HG03571 (cell line): ENCODE data around the gene LLGL2.
"Not testable (repeated sequence)": the region's sequence is repeated elsewhere in the genome, so short reads cannot be mapped to it uniquely, and the experiment has no call there.

ENCODE experiments used
- ATAC-seq: cut with Tn5 transposase; IDR thresholded peaks from one replicate; pipeline ENCODE4 v1.9.1; 2021; ENCODE audit not compliant: unreplicated experiment

Gene LLGL2

DNA sequence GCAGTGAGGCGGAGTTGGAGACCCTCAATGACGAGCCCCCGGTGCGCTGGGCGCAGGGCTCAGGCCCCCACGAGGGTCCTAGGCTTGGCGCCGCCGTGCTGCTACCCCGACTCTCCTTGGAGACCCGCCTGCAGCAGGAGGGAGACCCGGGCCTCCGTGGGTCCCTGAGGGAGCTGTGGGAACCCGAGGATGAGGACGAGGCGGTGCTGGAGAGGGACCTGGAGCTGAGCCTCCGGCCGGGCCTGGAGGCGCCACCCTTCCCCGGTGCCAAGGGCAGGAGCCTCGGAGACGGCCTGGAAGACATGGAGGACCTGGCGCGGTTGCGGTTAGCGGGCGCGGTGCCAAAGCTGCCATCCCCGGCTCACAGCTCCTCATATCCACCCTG is 64.4 kb downstream of the LLGL2 start:
- no peak for ATAC-seq

DNA sequence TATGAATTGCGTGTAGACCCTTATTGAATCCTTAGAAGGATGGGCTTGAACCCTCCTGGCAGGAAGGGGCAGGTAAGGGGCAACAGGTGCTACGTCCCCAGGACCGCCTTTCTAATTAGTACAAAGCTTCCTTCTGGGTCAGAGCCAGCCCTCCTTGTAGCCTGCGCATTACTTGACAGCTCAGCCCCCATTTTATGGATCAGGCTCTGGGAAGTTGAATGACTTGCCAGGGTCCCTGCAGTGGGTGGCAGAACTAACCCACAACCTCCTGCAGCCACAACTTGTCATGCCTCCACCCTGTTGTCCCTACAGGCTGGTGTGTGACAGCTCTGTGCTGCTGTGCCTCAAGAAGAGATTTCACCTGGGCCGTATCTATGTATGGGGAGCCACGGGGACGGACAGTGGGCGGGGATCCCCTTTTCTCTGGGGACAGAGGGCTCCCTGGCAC is 64.8 kb downstream of the LLGL2 start:
- ATAC-seq: no peak

DNA sequence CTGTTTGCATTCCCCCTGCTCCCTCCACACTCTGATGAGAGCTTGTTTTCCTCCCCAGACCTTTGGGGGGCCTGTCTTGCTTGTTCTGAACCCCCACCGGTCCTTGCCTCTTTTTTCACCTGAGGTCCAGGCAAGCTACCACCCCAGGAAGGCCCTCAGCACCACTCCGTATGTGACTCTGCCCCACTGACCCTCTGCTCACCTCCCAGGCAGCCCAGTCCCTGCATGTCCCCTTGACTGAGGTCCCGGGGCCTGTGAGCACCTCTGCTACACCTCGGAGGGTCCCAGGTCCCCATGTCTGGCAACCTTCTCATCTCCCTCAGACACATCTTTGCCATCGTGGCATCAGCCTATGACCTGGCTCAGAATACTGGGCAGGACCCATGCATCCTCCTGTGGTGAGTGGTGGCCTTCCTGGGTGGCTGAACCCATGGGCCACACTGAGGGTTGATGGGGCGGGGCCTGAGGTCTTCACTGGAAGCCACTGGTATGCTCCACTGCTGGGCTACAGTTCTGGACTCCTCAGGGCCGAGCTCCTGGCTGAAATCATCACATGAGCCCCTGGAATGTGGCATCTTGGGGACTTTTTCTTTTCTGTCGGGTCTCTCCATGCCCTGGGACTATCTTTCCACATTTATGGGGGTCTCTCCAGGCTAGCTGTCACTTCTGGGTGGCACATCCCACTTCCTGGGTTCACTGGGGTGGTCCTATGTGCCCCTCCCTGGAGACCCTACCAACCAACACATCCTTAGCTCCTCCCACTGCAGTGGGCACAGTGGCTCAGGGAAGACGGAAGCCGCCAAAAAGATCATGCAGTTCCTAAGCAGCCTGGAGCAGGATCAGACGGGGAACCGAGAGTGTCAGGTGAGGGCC is 65.6 kb downstream of the LLGL2 start:
- no peak for ATAC-seq

DNA sequence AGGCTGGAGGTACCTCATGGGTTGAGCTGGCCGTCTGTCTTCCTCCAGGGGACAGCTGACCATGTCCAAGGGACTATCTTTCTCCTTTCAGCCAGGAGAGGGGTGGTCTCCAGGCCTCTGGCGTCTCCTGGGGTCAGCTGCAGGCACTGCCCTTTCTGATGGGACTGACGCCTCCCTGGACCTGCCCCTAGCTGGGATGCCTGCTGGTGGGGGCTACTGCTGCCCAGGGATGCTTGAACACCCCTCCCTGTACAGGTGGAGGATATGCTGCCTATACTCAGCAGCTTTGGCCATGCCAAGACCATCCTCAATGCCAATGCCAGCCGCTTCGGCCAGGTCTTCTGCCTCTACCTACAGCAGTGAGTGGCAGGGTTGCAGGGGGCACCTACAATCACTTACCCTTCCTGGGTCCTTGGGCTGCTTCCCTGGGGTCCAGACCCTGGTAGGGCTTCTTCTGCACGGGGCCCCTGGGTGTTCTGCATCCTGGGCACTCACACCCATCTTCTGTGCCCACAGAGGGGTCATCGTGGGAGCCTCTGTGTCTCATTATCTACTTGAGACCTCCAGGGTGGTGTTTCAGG is 66.3 kb downstream of the LLGL2 start:
- ATAC-seq: no peak

DNA sequence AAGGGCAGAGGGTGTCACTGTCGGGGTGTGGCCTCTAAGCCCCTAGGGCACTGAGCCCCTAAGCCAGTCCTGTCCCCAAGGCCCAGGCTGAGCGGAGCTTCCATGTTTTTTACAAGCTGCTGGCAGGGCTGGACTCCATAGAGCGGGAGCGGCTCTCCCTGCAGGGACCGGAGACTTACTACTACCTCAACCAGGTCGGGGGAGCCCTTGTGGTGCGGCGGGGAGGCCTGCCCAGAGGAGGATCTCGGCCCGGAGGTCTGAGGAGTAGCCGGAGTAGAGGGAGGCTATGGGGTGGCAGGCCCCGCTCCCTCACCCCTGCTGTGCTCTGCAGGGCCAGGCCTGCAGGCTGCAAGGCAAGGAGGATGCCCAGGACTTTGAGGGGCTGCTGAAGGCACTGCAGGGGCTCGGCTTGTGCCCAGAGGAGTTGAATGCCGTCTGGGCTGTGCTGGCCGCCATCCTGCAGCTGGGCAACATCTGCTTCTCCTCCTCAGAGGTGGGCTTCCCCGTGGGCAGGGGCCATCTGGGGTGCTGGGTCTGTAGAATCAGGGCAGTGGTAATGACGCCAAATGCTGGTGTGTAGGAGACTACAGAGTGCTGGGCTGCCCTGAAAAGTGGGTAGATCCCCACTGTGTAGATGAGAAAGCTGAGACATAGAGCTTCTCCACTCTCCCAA is 67.0 kb downstream of the LLGL2 start:
- ATAC-seq: no peak

DNA sequence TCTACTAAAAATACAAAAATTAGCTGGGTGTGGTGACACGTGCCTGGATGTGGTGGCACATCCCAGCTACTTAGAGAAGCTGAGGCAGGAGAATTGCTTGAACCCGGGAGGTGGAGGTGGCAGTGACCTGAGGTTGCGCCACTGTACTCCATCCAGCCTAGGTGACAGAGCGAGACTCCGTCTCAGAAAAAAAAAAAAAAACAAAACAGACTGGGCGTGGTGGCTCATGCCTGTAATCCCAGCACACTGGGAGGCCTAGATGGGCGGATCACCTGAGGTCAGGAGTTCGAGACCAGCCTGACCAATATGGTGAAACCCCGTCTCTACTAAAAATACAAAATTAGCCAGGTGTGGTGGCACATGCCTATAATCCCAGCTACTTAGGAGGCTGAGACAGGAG is 67.9 kb downstream of the LLGL2 start:
- ATAC-seq: not testable (repeated sequence)

DNA sequence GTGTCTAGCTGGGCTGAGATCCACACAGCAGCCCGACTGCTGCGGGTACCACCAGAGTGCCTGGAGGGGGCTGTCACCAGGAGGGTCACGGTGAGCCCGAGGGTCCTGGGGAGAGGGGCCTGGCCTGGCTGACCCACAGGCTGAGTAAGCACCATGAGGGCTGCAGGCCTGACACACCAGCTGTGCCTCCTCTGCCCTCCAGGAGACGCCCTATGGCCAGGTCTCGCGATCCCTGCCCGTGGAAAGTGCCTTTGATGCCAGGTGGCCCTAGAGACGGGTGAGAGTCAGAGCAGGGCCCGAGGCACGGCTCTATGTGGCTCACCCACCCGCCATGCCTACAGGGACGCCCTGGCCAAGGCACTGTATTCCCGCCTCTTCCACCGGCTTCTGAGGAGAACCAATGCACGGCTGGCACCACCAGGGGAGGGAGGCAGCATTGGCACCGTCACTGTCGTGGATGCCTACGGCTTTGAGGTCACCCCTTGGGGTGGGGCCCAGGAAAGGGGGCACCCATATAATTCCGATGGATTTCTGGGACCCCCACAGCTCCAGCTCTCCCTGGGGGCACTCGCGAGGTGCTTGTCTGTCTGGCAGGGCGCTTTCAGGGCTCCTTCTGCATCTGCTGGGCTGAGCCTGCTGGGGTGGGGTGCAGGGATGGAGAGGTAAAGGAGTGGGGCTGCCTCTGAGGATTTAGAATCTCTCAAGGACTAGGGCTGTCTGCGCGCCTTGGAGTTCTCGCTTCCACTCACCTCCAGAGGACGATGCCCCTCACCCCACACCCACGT is 69.2 kb downstream of the LLGL2 start:
- no peak for ATAC-seq

DNA sequence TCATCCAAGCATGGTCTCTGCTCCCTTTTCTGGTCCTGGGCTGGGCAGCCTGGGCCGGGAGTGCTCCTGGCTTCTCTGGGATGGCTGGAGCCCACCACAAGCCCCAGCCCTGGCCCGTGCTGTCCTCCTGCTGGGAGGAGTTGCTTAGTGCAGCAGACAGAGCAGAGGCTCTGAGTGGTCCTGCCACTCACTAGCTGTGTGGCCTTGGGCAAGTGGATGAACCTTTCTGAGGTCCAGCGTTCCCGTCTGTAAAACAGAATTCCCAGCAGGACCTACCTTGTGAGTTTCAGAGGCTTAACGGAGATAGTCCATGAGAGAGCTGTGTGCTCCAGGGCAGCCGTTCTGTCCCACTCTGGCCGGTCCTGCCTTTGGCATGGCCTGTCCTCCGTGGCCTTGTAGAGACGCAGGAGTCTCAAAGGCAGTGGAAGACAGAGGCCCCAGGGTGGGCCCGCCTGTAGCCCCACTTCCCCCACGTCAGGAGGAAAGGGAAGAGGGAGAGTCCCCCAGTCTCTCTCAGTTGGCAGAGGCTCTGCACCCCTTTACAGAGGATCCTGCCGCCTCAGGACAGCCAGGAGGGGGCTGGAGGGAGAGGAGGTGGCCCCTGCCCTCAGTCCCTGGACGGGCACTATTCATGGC is 69.9 kb downstream of the LLGL2 start:
- no peak for ATAC-seq

DNA sequence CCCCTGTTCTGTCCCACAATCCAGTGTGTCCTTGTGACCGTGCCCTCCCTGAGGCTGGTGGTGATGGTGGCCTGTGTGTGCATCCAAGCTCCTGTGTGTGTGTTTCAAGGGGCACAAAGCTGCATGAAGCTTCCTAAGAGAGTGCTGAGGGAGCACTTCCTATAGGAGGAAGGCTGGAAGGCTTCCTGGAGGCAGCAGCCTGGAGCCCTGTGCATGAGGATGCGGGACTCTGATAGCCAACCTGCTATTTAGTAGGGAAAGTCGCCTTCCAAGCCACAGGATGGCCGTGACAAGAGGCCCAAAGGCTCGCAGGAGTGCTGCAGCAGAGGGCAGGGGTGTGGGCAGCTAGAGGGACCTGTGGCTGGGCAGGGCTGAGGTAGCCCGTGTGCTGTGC is 70.4 kb downstream of the LLGL2 start:
- no peak for ATAC-seq

DNA sequence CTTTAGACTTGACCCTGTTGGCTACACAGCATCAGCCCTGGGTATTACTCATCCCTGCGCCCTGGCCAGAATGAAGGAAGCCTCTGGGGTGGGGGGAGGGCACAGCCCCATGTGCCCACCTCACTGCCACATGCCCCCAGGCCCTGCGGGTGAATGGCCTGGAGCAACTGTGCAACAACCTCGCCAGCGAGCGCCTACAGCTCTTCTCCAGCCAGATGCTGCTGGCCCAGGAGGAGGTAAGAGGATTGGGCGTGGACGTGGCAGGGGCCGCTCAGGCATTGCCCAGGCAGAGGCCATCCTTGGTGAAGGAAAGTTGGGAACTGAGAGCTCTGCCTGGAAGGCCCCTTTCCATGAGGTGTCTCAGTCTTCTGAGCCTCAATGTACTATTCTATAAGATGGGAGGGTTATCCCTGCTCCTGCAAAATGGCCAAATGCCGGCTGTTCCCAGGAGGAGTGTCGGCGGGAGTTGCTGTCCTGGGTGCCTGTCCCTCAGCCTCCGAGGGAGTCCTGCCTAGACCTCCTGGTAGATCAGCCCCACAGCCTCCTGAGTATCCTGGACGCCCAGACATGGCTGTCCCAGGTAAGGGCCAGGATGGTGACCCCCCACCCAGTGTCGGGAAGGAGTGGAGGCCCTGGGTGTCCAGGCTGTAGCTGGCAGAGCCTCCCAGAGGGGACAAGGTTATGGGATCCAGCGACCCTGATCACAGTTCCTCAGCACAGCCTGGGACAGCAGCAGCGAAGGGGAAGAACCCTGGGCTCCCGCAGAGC is 71.0 kb downstream of the LLGL2 start:
- no peak for ATAC-seq

DNA sequence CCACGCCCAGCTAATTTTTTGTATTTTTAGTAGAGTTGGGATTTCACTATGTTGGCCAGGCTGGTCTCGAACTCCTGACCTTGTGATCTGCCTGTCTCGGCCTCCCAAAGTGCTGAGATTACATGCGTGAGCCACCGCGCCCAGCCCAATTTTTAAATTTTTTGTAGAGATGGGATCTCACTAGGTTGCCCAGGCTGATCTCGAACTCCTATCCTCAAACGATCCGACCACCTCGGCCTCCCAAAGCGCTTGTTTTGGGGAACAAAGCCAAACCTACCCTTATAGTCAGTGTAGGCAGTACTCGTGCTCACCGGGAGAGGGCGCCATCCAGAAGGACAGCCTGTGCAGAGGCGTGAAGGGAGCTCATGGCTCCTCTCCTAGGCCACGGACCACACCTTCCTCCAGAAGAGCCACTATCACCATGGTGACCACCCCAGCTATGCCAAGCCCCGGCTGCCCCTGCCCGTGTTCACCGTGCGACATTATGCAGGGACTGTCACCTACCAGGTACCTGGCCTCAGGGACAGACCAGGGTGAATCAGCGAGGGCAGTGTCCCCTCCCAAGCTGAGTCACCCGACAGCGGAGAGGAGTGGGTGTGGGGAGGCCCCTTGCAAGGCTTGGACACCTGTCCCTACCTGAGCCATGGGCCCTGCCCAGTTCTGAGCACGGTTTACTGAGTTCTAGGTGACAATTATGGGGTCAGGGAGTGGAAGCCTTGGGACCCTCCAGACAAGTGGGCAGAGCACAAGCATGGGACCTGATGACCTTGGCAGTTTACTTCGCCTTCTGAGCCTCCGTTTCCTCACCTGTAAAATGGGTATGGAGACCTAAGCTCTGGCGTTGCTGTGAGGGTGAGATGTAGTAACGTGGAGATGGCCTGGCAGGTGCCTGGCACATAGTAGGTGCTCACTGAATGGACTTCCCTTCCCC is 75.8 kb downstream of the LLGL2 start:
- no peak for ATAC-seq

DNA sequence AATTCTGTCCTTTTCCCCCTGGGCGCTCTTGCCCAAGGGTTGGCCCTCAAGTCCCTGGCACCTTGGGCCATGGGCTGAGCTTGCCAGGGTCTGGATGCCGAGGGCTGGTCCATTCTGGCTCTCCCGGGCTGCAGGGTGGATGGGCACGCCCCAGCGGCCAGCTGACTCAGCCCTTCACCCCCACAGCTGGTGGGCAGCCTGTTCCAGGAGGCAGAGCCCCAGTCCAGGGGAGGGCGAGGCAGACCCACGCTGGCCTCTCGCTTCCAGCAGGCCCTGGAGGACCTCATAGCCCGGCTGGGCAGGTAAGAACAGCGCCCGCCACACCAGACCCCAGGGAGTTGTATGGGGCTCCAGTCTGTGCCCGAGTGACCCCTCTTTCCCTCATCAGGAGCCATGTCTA is 77.1 kb downstream of the LLGL2 start:
- no peak for ATAC-seq

DNA sequence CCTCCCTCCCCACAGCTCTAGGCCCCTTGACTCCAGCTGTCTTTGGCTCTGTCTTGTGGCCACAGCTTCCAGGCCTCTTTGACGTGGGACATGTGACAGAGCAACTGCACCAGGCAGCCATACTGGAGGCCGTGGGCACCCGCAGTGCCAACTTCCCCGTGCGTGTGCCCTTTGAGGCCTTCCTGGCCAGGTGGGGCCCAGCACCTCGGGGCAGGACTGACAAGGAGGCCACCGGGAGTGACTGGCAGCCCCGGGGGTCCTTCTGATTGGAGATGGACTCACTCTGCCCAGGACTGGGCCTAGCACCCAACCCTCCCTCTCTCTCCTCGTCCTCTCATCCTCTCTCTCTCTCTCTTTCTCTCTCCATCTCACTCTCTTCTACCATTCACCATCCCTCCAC is 77.6 kb downstream of the LLGL2 start:
- ATAC-seq: no peak

DNA sequence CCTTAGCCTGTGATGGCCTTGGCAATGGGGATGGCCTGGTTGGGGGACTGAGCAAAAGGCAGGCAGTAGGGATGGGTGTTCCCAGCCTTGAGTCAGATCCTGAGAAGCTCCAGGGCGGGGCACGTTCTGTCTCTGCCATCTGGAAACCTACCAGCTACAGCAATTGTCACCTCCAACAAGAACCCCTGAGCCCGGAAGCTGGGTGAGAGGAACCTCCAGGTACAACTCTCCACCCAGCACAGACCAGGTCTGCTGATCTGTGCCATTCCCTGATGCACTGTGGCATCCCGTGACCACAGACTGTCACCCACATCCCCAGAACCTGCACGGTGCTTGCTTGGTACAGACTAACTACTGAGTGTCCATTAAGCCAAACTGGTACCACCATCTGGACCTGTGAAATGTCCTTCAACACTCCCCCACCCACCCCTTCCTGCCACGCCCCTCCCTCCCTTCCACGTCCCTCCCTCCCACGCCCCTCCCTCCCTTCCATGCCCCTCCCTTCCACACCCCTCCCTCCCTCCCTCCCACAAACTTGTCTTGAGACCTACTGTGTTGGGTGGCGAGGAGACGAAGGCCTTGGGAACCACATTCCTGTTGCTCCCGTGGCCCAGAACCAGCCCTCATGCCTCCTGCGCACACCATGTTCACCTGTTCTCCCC is 78.7 kb downstream of the LLGL2 start:
- ATAC-seq: no peak

DNA sequence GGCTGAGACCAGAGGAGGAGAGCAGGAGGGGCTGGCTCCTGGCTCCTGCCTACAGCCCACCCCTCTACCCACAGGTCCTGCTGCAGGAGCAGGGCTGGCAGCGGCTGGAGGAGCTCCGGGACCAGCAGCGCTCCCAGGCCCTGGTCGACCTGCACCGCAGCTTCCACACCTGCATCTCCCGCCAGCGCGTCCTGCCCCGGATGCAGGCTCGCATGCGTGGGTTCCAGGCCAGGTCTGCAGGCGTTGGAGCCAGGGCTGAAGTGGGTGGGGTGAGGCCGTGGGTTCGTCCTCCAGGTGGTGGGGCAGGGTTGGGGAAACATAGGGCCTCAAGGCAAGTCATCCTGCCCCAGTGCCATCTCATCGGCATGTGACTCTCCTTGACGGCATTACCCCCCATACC is 80.3 kb downstream of the LLGL2 start:
- no peak for ATAC-seq

DNA sequence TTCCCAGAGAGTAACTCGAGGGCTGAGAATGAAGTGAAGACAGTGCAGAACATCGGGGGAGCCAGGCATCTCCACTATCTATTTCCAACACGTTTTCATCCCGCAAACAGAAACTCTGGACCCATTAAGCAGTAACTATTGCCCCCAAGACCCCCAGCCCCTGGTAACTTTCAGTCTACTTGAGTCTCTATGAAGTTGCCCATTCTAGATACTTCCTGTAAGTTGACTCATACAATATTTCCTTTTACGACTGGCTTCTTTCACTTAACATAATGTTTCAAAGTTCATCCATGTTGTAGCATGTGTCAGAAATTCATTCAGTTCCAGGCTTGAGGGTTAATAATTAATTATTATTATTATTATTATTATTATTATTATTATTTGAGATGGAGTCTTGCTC is 81.6 kb downstream of the LLGL2 start:
- ATAC-seq: no peak

DNA sequence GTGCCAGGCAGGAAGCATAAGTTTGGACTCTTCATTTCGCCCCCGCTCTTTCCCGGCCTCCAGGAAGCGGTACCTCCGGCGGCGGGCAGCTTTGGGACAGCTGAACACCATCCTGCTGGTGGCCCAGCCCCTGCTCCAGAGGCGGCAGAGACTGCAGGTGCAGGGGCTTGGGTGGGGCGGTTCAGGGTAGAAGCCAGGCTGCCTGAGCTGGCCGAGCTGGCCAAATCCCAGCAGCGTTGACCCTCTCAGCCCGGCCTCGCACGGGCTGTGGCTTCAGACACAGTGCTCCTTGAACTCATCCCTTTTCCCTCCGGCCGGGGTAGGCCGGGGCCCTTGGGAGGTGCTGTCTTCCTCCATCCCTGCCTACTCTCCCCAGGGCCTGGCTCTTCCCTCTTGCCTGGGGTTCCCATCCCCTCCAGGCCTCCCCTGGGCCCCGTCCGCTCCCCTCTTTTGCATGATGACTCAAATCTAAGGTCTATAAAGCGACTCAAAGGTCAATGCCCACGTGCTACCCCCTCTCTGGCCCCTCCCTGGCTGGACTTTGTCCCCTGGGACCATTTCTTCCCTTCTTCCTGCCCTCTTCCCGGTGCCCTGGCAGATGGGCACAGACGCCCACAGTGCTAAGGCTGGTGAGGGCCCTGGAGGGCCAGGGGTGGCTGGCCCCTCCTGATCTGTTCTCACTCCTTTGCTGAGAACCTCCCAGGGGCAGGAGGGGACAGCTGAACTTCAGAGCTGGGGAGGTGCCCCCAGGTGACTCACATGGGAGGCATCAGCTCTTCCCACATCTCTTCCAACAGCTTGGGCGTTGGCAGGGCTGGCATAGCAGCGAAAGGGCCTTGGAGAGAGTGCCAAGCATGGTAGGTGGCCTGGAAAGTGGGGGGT is 84.8 kb downstream of the LLGL2 start:
- no peak for ATAC-seq
